HPDE6-E6E7 (cell line): ENCODE data around the gene SRI.

ENCODE experiments used
- DNase-seq: peaks from one replicate; pipeline ENCODE4 v3.0.0; 2011; ENCODE audit warnings: missing footprints; ENCODE audit errors: extremely low spot score

Gene SRI

DNA sequence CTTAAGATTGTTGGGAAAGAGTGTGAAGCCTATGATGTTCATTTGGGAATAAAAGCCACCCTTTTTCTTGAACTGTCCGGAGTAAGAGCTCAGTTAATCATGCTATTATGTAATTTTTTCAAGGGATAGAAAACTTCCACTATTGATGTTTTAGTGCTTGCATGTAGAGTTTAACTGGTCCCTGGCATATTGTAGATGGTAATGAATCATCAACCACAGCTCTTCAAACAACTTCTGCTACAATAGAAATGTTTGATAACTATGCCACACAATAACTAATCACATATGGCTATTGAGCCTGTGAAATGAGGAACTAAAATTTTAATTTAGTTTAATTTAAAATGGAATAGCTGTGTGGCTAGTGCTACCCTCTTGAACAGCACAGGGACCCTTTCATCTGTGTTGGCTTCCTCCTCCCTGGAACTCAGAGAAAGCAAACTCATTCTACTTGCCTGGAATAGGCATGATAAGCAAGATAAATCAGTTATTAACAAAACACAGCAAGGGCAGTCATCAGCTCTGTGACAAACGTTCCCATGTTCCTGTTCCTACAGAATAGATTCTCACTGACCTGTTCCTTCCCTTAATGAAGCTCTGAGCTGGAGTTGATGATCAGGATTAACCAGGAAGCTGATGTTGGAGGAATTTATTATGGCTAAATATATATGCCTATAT is 4.9 kb upstream of the SRI start:
- DNase-seq = peak; percentile 40

DNA sequence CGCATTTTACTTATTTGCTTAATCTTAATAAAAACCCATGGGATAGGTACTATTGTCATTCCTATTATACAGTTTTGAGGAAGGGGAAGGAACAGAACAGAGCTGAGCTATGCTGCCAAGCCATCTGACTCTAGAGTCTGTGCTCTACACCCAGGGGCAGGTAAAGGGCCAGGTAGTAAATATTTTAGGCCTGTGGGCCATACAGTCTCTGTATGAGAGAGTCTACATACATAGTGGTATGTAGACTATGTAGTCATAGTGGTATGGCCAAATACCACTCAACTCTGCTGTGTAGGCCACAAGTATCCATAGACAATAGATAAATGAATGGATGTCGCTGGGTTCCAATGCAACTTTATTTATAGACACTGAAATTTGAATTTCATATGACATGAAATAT is 3.4 kb upstream of the SRI start:
- DNase-seq = no peak

DNA sequence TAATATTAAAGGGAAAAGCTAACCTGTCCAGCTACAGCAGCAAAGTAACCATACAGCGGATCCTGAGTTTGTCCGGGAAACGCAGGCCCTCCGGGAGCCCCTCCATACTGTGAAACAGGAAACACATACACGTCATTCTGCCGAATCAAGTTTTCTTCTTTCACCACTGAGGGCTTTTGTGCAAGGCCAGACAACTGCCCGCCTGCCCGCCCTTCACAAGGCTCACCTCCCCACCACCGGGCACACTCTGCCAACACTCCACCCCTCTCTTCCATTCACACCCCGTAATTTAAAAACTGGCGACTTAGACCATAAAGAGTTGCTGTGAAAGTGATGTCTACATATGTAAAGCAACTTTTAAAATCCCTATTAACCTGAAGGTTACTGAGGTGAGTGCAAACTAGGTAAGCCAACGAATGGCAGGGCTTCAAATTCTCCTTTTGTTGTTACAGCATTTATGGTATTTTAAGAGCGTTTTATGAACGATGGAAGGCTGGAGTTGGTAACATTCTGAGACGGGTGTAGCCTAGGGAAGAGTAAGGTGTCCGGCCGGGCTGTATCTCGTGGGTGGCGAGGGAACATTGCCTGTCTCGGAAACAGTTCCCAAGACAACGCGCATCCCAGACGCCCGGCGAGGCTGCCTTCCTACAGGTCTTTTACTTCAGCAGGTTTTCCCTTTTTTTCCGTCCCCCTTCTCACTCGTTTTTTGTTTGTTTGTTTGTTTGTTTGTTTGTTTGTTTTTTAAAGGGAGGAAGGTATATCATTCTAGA is 817 bp downstream of the SRI start:
- DNase-seq = peak; percentile 14

DNA sequence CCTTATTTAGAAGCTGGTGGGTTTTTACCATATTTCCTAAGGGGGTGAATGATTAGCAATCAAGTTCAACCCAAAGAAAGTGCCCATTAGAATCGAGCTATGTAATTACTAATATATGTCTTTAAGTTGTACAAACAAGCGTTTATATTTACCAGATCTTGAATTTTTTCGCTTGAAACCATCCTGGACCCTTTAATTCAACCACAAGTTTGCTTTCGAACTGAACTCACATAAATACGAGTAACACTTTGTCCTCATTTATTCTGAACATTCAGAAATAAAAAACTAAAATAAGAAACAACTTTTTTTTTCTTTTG is 1.5 kb downstream of the SRI start:
- no peak for DNase-seq

DNA sequence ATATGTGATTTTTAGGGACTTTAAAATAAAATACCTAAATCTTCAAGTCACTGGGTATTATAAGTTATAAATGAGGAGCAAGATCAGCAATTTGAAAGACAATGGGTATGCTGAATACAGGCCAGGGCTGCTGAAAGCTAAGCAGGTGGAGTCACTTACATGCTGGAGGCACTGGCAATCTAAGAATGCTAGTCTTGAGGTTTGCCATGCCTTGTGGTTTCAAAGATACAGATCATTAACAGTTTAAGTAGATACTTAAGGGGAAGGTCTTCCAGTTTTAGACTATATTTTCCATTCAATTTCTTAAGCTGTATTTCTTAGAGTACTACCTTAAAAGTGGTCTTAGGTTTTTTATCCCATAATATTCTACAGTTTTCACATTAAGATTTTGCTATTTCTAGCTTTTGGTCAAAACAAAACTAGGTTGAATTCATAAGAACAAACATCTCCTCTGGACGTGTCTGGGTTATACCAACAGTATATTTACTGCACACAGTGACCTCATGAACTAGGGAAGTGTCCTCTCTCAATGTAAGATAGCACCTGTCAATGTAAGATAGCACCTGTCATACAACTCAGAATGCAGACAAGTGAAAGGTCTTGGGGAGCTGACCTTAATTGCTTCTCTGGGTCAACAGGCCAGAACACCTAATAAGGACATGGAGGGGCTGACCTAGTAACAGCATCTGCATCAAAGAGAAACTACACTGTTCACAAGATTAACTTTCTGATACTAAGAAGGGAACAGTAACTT is 2.0 kb downstream of the SRI start:
- no peak for DNase-seq

DNA sequence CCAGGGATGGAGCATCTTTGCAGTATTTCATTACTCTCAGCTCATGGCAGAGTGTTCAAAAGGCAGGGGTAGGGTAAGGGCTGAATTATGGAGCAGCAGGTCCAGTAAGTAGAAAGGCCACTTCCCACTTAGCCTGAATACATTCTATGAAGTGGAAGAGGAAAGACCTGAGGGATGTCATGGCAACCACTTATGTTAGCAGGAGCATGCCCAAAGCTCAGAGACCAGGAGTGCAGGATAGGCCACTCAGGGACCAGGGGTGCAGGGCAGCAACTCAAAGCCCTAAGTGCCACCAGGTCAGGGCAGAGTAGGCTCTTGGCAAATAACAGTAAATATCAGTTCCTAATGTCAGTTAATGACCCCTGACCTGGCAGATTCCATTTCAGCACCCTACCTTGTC is 3.6 kb downstream of the SRI start:
- DNase-seq = no peak

DNA sequence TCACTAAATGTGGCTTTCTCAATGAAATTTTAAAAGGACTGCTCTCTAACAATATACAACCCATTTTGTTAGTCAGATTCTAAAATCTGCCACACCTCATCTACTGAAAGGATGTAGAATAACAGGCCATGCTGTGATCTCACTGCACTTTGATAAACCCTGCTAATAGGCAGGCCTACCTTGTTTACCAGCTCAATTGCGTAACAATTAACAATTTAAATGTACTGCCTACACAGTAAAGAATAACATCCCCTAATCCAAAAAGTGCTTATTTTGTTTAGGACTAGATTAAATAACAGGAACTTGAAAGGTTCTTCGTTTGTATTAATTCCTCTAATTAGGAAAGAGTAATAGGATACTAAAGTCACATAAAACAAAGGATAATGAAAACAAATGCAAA is 4.5 kb downstream of the SRI start:
- DNase-seq = no peak

DNA sequence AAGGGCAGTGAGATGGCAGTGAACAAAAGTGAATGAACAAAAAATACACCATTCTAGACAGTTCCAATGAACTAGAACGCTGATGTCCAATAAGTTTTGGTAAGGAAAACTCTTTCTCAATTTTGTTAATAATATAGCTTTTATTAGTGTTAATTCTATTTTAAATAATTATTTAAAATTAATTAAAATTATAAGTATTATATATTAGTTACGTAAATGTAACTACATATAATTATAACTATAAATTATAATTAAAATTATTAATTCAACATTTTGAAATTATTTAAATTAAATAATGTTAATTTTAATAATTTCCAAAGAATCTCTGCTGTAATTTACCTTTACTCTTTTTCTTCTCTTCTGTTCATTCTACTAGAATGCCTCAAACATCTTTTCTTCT is 5.4 kb downstream of the SRI start:
- no peak for DNase-seq

DNA sequence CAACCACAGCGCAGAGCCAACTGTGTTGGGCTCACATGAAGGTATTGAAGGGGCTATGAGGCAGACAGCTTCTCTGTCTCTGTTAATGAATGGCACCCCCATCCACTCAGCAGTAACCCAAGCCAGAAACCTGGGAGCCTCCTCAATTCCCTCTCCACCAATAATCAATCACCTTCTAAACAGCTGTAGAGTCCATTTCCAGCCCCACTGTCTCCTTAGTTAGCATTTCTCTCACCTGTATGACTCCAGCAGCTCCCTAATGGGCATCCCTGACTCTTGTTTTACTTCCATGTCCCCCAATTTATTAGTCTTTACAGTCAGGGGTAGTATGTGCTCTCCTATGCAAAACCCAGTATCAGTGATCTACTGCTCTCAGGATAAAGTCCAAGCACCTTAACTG is 6.9 kb downstream of the SRI start:
- DNase-seq = no peak

DNA sequence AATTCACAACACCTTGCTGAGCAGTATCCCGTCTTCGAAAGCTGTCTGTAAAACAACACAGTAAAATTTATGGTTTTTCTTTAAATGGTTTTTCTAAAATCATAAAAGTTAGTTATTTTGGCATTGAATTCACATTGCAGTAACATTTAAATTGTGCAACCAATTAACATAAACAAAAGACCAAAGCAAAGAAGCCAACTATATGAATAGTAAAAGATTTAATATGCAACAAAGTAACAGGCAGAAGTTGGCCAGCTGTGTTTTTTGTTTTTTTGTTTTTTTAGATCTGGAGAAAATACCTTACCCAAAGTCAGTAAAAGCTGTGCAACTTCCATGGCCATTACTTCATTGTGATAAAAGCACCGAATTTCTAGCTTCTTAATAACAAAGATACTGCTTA is 11.3 kb downstream of the SRI start:
- DNase-seq = no peak

DNA sequence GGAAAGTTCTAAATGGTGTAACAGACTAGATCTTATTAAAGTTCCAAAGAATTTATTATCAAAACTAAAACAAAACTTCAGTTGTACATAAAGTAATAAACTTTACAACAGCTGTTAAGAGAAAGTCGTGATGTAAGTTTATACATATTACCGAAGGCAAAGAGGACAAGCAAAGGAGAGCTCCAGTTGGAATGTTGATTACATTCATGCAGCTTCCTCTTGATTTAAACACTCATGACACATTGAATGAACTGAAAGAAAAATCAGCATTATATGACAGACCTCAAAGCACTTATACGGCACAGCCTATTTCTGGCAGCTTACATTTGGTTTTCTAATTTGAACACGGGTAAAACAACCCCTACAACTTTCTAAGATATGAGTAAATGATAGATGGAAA is 13.6 kb downstream of the SRI start:
- DNase-seq = no peak

DNA sequence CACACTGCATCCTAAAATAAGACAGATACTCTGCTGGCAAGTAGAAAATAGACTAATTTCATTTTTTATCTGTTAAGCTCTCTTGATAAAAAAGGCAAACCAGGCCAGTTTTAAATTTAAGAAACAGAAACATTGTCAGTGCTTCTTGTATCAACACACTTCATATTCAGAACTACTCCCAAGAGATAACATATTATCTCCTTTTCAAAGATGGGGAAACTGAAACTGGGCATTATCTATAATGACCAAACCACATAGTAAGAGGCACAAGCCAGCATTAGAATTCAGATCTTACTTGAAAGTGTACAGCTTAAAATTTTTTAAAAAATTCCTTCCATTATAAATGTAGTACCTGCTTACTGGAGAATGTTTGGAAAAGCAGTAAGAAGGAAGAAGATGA is 14.7 kb downstream of the SRI start:
- DNase-seq = no peak

DNA sequence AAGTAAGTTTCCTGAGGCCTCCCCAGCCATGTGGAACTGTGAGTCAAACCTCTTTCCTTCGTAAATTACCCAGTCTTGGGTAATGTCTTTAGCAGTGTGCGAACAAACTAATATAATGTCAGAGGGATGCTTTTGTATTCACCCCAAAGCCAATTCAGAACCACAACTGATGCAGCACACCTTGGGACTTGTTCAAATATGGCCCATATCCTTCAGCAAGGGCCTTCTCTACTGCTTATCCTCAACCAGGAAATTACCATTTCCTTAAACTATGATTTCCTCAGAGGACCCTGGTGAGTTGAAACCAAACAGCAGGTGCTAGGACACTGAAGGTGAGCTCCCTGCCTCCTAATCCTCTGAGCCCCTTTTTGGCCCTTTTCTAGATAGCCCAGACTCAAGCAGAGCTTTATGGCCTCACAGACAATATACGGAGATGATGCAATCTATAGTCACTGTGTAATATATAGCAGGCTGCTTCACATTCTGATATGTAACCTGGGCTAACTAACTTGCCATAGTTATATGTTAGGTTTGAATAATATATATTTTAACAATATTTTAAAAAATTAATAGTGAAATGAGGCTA is 15.2 kb downstream of the SRI start:
- no peak for DNase-seq

DNA sequence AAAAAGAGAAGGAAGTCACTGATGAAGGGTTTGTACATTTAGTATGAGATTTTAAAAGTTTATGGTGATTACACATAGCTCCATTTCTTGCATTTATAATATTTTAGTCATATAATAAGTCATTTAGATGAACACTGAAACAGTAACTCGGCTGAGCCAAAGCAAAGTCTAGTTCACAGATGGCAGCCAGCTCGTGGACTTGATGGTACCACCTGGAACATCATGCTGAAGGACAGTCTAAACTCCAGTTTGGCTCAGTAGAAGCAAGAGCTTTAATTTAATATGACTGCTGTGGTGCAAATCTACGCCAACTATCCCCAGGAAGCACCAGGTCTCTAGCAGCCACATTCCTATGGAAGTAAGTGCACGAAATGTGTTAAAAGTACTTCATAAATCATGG is 16.4 kb downstream of the SRI start:
- DNase-seq = no peak

DNA sequence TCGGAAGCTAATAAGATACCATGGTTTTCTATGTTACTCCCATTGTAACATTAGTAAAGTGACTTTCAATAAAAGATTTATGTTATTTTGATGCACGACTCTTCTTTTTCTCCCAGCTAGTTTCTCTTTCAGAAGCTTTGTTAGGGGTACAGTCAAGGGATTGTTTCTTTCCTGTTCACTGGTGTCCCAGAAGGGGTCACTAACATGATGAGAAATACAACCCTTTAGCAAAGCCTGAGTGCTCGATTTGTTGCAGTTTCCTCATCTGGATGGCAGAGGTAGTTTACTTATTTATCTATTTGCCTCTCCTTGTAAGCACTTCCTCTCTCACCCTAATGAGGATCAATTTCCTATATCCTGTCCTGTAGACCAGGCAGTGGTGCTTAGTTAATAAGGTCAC is 17.0 kb downstream of the SRI start:
- no peak for DNase-seq

DNA sequence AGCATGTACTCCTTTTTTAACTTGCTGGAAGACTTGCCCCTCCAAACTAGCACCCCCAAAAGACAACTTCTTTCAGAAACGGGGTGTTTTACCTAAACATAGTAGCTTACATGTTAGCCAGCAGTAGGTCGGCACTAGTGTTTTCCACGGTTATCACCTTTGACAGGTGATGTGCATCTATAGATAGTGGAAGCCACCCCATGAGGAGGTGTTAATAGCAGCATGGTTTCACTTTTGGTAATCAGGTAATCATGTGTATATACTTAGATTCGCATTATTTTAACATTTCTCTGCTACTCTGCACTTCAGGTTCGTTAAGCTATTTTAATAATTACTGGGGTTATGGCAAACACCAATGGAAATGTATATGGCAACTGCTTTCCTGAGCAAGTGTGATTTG is 17.6 kb downstream of the SRI start:
- DNase-seq = no peak

DNA sequence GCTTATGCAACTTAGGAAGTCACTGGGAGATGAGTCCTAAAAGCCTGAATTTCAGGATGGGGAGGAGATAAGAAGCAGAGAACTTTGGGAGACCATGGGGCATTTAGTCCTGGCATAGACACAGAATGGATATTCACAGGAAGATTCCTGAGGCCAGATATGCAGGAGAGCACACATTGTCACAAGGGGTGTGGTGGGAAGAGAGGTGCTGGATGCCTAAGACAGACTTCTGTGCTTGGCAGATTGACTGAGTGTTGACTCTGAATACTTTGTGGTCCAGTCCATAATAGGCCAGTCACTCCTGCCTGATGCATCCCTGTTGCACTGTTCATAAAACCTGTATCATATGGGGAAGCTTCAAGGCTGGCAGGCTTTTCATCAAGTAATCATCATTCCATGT is 18.5 kb downstream of the SRI start:
- no peak for DNase-seq

DNA sequence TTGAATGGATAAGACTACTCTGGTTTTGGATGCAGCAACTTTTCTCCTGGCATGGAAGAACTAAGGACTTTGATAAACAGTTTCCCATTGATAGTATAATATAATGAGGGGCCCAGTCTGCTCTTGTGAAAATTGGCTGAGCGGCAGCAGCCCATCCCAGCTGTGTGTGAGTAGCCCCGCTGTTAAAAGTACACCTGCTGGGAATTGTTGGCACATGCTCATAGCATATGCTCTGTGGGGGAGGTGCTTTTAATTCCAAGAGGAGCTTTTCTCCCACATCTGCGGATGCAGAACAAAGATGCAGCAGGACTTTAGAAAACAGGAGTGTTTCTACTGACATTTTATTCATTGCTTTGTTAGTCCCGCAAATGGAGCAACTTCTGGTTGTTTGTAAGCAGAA is 19.0 kb downstream of the SRI start:
- DNase-seq = no peak

DNA sequence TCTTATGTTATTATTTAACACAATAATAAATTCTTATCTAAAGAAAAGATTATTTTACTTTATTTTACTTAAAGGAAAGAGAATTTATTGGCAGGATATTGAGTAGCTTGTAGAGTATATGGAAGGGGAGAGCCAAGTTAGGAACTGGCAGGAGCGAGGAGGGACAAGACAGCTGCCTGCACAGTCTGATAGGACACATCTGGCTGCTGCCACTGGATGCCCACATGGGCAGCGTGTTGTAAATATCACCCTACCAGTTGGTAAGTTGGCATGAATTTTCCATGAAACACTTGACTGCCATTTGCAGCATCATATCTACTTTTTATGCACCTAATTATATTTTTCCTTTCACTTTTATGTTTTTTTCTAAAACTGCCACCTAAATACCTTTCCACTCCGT is 19.6 kb downstream of the SRI start:
- DNase-seq = no peak

DNA sequence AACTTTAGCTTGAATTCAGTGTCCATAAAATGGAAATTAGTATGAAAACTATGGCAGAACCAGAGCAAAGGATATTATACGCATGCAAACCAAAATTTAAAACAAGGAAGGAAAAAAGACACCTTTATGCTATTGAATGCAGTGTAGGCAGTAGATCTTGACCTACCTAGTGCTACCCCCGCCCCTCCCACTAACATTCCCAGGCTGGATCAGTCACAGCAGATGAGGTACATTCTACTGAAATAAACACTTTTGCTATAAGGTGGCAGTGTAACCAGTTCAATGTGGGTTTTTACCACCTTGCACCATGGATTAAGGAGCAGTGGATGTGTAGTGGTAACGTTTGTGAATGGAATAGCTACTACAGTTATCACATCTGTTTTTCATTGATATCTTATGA is 27.9 kb downstream of the SRI start:
- DNase-seq = no peak

DNA sequence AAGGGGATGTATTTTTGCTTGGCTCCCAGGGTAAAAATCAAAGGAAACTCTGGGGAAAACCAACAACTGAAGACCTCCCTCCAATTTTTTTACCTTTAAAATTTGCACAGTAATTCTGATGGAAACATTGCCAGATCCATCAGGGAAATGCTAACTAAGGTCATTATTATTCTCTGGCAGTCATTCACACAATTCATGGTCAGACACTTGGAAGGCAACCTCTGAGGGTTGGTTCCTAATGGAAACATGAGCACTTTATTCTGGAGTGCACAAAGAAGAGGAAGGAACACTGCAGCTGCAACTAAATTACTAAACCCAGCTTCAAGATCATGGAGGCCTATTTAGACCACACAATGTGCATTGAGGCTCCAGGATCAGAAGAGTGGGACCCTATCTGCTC is 34.2 kb downstream of the SRI start:
- DNase-seq = no peak

DNA sequence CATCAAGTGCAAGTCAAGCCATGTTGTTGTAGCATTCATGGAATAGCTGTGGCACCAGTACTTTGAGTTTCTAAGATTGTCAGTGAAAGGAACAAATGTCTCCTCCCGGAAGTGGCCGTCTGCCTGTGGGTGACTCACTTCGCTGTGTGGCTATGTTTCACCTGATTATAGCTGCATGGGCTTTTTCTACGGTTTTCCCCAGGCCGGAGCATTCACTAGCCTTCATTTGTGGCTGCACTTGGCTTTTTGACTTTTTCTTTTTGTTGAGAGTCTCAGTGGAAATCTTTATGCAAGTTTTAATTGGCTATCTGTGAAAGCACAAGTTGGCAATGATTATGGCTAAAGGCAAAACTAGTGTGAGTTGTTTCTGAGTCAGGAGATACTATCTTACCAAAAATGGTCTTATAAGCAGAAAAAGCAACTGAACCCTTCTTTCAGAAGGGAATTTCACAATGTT is 35.0 kb downstream of the SRI start:
- peak; percentile 51 for DNase-seq

DNA sequence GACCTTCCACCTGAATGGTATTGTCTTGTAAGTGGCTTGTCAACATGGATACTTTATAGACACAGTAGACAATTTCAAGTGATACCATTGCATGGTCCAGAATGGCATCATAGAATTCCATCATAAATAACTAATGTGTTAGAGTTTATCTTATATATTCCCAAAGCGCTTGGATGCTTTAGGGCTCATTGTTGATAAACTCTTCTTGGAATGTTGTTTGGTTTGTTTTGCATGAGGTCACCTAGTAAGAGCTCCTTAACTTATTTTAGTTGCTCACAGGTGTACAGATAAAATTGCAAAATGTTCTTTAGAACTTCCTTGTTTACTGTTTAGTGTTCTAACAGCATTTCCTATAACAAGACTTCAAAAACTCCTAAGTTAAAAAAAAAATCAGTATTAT is 36.8 kb downstream of the SRI start:
- DNase-seq = no peak
